HG02840 (cell line): ENCODE measurements around the gene FAM171A1.

Source experiments
- ATAC-seq: cut with Tn5 transposase; IDR thresholded peaks from one replicate; pipeline ENCODE4 v1.9.1; 2021; ENCODE audit warnings: mild to moderate bottlenecking, moderate library complexity, moderate number of reproducible peaks; ENCODE audit not compliant: unreplicated experiment, low FRiP score

The FAM171A1 gene

DNA sequence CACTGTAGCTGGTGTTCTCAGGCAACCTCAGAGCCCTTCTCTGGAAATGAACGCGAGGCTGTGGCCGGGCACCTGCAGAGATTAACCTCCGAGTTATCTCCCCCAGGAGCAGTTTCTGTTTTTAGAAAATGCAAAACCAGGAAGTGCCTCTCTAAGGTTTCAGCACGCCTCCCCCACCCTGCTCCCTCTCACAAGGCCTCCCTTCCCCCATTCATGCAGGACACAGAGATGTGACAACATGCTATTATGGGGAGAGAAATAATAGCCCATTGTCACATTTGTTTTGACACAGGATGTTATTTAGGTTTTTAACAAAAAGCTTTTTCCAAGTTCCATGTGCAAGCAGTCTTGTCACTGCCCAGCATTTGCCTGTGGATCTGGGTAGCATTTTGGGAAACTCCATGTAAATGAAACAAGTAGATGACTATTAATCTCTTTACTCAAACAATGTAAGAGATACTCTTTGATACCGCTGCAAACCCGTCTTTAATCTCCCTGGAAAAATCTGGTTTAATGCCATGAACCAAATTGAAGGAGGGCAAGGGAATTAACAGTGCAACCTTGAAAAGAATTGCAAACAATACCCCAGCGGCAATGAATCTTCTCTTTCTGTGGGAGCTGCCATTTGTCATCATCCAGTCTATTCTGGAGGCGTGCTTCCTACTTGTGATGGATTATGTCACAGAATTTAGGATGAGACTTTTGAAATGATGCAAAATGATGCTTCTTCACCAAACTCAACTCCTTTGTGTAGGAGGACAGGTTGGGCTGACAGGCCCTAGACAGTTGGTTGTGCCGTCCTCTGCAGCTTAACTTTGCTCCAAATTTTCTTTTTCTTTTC is 116.1 kb downstream of the FAM171A1 start:
- no peak for ATAC-seq

DNA sequence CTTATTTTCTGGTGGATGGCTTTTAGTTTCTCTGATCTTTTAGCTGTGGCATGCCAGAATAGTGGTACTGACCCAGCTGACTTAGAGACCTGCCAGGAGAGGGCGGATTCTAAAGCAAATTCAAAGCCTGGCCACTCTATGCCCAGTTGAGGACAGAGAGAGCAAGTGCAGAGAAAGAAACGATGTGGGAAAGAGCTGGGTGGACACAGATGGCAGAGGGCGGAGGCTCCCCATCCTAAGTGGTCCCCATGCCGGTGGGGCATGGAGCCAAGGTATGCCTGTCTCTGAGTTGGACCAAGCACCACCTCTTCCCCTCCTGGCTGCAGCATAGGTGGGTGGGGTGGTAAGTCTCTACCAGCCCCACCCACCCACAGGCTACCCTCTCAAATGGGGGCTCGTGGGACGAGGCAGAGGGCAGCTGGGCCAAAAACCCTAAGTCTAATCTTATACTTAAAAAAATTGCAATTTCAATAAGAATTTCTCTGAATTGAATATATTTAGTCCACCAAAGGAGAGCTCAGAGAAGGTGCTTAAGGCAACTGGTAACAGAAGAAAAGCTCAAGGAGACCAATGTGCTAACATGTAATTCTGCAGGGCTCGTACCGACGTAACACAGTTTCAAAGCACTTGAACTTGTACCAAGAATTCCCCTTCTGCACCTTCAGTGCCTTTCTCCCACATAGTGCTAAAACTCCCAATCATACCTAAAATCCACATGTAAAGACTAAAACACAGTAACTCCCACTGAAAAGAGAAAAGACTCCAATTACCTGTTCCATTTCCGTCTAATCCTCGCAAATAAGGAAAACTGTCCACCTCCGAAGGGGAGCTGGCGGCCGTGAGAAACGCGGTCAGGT is 116.9 kb downstream of the FAM171A1 start:
- no peak for ATAC-seq

DNA sequence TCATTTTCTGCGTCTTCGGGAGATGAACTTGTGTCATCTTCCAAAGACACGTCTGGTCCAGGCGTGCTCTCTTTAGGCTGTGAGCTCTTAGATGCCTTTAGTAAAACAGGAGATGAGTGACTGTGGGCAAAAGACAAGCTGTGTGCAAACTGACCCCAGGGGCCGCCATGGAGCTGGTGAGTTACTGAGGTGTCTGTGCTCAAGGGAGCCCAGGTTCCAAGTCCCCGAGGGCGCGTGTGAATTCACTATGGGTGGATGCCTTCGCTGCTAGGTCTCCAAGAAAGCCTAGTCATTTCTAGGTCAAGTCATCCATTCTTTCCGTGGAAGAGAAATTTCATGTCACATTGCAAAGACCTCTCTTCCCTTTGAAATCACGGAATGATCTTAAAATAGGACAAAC is 118.7 kb downstream of the FAM171A1 start:
- no peak for ATAC-seq

DNA sequence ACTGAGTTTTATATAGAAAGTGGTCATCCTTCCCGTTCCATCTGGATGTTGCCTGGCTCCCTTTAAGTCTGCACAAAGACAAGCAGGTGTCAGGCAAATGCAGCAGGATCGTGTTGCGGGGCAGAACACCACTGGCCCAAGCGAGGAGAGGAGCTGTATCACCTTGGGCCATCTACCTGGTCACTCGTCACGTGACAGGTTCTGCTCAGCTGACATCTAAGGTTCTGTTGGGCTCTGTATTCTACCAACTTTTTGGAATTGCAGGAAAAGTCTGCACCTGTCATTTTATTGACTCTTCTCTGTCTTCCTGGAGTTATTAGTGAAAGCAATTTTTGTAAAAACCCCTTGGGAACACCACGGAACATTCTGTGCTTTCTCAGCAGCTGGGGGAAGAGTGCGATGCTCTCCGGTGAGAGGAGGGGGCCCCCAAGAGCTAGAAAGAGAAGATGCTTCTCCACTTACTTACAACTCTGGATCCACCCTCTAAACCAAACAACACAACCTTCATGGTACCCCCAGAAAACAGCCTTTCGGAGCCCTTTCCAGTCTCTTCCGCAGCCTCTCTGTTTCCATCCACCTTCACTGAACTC is 119.2 kb downstream of the FAM171A1 start:
- ATAC-seq: no peak

DNA sequence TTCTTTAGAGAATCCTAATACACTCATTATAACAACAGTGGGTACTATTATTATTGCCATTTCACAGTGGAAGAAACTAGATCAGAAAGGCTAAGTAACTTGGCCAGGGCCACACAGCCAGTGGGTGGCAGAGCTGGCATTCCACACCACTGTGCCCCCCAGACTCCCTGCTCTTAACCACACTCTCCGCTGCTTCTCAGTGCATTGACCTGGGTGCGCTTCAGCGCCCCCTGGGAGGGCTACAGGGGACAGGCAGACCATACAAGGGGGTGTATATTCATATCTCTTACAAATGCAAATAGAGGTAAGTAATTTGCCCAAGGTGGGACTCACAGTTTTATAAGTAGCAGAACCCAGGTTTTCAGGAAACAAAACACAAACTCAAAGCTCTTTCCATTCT is 125.6 kb downstream of the FAM171A1 start:
- ATAC-seq: no peak

DNA sequence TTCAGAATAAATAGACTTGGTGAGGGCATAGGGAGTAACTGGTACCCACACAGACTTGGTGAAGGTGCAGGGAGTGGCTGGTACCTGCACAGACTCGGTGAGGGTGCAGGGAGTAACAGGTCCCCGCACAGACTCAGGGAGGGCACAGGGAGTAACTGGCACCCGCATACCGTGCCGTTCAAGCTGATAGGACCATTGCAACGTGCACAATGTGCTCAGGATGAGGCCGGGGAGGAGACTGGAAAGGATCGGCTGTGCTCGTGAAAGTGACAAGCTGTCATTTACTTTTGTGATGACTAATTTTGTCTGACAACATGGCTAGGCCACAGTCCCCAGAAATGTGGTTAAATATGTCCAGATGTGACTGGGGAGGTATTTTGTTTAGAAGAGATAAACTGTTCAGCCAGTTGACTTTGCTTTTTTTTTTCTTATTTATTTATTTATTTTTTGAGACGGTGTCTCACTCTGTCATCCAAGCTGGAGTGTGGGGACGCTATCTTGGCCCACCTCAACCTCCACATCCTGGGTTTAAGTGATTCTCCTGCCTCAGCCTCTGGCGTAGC is 126.4 kb downstream of the FAM171A1 start:
- no peak for ATAC-seq

DNA sequence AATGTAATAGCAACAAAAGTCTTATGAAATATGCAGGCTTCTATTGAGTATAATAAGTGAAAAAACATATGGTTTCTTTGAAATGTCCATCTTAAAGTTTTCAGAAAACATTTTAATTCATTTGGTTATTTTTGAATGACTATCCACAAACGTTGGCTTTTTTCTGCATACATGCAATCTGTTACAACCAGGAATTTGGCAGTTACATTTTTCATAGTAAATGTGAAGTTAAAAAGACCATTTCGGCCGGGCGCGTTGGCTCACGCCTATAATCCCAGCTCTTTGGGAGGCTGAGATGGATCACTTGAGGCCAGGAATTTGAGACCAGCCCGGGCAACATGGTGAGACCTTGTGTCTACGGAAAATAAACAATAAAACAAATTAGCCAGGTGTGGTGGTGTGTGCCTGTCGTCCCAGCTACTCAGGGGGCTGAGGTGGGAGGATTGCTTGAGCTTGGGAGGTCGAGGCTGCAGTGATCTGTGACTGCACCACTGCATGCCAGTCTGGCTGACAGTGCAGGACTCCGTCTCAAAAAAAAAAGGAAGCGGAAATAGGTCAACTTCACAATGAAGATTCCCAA is 128.7 kb downstream of the FAM171A1 start:
- ATAC-seq: no peak

DNA sequence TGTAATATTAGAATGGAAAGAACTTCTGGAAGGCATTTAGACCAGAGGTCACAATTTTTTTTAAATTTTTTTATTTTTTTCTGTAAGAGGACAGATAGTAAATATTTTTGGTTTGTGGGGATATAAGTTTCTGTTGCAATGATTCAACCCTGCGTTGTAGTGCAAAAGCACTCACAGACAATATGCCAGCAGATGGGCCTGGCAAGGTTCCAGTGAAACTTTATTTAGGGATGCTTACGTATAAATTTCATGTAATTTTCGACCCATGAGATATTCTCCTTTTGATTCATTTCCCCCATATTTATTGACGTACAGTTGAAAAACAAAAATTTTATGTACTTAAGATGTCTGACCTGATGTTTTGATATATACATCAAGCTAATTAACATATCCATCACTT is 129.8 kb downstream of the FAM171A1 start:
- ATAC-seq: no peak

DNA sequence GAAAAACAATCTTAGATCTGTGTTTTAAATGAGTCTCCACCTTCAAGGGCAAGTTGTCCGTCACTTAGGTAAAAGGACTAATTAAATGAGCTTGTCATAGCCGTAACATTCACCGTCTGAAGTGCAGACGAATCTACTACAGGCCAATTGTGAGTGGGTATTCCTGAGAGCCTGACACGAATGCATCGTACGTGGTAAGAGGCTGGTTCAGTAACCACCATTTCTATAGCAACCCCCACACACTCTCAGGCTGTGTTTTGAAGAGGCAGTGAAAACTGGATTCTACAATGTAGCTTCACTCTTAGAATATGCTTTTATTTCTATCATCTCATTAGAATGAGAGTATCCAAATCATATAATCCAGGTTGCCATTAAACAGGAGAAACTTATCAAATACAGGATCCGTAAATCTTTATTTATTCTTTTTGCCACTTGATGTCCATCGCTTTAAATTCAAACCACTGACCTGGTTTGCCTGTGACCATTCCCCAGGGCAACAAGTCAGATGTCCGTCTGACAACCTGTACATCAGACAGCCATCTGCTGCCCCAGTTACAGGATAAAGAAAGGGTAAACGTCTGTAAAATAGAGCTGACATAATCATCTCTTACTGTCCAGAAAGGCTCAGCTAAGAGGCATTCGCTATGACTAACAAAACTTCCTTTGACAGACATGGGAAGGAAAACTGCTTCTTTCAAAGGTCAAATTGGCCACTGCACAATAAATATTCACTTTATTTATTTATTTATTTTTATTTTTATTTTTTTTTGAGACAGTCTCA is 132.3 kb downstream of the FAM171A1 start:
- ATAC-seq: no peak

DNA sequence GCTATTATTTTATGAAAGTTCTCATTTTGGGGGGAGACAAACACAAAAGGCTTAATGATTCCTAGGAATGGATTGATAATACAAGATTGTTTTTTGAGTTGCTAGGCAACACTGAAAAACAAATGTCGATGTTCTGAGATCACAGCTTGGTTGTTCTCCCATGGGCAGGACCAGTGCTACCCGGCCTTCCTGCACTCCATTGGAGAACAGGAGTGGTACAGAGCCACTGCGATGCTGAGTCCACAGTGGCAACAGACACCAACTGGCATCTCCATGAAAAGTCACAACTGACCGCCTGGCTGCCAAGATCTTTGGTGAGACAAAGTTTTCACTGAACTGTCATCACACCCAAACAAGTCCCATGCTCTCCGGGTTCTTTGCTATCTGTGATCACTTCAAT is 133.7 kb downstream of the FAM171A1 start:
- ATAC-seq: no peak

DNA sequence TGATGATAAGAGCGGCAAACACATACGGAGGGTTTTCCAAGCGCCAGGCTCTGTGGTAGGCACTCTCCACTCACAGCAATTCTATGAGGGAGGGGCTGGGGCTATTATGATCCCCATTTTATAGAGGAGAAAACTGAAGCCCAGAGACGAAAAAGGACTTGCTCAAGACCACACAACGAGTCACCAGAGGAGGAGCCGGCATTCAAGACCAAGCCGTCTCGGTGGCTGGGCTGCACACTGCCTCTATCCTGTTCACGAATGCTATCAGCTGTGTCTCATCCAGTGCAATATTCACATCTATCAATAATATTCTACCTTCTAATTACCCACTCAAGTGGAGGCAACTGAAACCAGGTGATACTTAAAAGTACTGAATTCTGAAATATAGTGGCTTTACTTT is 134.7 kb downstream of the FAM171A1 start:
- ATAC-seq: no peak

DNA sequence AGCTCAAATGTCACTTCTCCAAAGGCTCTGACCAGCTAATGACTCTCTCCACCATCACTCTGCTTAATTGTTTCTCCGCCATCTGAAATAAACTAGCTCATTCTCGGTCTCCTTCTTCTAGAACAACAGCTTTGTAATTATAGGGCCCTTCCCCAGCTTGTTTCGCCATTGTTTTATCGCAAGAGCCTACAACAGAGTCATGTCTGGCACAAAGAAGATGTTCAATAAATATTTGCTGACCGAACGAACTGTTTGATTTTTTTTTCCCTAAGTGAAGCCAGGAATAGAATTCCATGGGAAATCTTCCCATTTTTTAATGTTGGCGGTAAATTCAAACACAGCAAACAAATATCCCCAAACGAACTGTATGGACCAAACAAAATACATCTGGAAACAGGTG is 138.8 kb downstream of the FAM171A1 start:
- ATAC-seq: no peak

DNA sequence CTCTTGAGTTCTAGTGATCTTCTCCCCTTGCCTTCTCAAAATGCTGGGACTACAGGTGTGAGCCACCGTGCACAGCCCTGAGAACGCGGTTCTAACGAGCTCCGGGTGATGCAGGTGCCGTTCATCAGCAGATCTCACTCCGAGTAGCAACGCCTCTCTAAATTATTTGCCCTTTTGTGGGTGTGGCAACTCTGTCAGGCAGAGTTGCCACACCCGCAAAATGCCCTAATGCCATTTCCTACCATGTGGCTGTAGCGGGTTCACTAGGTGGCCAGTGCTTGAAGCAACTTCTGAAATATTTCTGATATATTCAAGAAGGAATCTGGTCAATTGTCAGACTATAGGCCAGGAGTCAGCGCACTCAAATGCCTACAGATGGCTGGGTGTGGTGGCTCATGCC is 139.7 kb downstream of the FAM171A1 start:
- no peak for ATAC-seq

DNA sequence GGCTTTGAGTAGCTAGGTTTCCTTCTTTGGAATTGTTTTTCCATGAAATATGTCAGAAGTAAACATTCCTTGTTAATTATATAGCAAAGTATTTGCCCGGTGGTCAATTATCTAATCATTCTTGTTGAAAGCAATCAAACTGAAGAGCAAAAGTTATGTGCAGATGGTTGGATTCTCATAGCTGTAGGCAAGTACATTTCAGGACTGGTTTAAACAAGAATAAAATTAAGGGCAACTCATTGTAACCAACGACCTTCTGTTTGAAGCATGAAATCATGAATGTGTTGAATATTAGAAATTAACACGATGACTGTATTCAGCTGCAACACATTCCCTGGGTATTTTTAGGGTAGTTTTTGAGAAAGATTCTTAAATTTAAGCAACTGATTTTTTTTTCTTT is 140.8 kb downstream of the FAM171A1 start:
- no peak for ATAC-seq

DNA sequence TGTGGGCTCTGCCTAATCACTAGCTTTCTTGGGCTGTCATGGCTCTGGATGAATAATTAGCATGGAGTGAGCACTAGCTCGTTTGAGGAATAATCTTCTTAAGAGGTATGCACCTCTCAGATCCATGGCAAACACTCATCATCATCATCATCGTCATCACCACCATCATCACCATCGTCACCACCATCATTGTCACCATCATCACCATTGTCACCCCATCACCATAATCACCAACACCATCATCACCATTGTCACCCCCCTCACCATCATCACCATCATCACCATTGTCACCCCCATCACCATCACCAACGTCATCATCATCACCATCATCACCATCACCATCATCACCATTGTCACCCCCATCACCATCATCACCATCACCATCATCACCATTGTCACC is 141.8 kb downstream of the FAM171A1 start:
- no peak for ATAC-seq

DNA sequence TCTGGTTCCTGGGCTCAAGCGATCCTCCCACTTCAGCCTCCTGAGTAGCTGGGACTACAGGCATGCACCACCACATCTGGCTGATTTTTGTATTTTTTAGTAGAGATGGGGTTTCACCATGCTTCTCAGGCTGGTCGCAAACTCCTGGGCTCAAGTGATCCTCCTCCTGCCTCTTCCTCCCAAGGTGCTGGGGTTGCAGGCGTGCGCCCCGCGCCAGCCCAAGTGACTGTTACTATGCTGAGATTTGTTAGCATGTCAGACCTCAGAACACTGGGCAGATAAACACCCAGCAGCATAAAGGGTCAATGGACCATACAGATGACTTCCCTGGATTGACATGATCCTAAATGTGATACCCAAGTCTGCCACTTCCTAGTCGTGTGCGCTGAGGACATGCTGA is 142.7 kb downstream of the FAM171A1 start:
- no peak for ATAC-seq

DNA sequence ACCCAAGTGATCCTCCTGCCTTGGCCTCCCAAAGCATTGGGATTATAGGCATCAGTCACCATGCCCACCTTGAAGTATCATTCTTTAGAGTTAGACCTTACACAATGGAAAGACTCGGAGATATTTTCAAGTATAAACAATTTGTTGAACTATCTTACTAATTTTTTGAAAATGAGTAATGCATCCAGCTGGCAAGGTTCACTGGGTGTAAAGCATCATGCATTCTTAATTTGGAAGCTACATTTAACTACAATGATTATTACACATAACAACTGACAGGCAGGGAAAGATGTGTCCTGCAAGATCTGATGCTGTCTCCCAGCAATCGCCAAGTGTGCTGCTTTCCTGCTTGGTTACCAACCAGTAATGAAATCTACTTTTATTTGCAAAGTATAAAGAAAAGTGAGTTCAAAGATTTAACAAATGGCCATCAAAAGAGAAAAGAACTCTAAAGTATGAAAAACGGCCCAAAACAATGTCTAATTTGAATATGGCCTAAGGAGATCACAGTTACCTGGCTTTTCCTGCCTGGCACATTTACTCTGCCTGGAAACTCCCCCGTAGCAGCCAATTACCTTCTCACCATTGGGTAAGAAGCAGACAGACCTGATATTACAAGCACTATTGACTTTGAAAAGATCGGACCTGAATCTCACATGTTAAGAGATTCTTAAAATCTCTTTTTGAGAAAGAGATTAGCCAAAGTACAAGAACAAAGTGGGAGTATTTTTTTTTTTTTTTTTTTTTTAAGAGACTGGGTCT is 143.3 kb downstream of the FAM171A1 start:
- no peak for ATAC-seq

DNA sequence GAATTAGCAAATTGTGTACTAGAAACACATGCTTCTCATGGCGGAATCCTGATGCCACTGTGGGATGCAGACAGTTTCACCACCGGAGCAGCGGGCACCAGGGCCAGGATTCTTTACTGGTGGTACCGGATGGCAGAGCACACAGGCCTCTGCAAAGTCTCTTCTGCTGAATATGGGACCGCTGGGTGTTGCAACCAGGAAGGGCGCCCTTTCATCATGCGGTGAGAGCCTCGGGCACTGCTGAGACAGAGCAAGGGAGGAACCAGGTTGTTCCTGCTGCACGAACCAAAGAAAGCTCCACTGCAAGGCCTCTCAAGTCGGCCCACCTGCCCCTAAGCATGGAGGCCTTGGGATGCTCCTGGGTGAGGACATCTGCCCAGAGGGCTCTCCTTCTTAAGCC is 145.6 kb downstream of the FAM171A1 start:
- ATAC-seq: no peak

DNA sequence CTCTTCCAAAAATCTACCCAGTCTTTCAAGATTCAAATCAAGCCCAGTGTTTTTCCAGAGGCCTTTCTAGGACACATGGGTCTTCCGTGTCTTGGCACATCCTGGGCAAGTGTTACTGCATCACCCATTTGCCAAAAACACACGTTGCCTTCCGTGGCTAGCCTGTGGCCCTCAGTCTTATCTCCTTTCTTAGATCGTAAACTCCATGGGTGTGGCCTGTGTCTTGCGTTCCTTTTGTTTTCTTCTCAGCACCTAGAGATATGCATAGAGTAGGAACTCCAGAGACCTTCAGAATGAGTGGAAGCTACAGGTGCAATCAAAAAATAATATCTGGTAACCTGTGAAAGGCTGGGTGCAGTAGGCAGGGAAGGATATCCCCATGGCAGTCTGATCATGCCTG is 146.1 kb downstream of the FAM171A1 start:
- no peak for ATAC-seq
